Esophagus squamous epithelium (tissue), 5 donors: ENCODE data around the gene DMKN. TPM values are rescaled to one million over a fixed set of nuclear protein-coding genes. Genes with fewer than 3 reads are reported as not detected.

Experiments
- DNase-seq: peaks from one replicate; lab custom pipeline; 2025; lab: John Stamatoyannopoulos, UW
- H3K27ac ChIP-seq, 4 donors: fragments of 200-600 bp; sonication (generic); one replicate each; pipeline ENCODE4 v1.5.1; 2016 to 2019; ENCODE audit warnings: mild to moderate bottlenecking in 1 of 4
- H3K27me3 ChIP-seq, 4 donors: fragments of 200-600 bp; sonication (generic); 1 replicate in 3 of 4; 2 replicates in 1 of 4; pipeline versions ENCODE4 v1.5.1 to v1.6.0; 2017 to 2021; ENCODE audit warnings: antibody characterized with exemption in 1 of 4
- H3K36me3 ChIP-seq, 3 donors: fragments of 200-600 bp; sonication (generic); one replicate each; pipeline ENCODE4 v1.5.1; 2016 to 2019
- H3K4me1 ChIP-seq, 3 donors: fragments of 200-600 bp; sonication (generic); one replicate each; pipeline ENCODE4 v1.5.1; 2017 to 2019
- H3K4me3 ChIP-seq, 4 donors: fragments of 200-600 bp; sonication (generic); 1 replicate in 3 of 4; 2 replicates in 1 of 4; pipeline ENCODE4 v1.5.1; 2016 to 2019; ENCODE audit warnings: mild to moderate bottlenecking in 2 of 4, moderate library complexity in 1 of 4
- H3K9me3 ChIP-seq, 3 donors: fragments of 200-600 bp; sonication (generic); one replicate each; pipeline ENCODE4 v1.5.1; 2016 to 2019
- POLR2A ChIP-seq, 4 donors: fragments of 450-650 bp; IDR thresholded peaks; one replicate each; pipeline ENCODE4 v1.6.1; 2017; ENCODE audit warnings: antibody characterized with exemption in 4 of 4, mild to moderate bottlenecking in 4 of 4, moderate library complexity in 3 of 4
- WGBS, 2 donors: methylation state at CpG; one replicate each; pipeline ENCODE4 v1.1.5; 2018; 5-methylcytosine and 5-hydroxymethylcytosine counted together
- intact Hi-C: fragments of 100-400 bp; cut with DNase I; formaldehyde crosslinking; loops from one replicate; pipeline ENCODE4 v1.15.0; 2022
- total RNA-seq, 4 donors: library from RNA; depleted of rRNA; stranded (reverse); fragments of >200 nt; gene quantifications; one replicate each; pipeline ENCODE4 v1.1.0, GENCODE V29; 2016
- TF ChIP-seq, protein P1 (sequence below), 6 experiments: fragments of 450-650 bp in 4 of 6; fragments of 200-600 bp in 2 of 6; sonication (generic) in 2 of 6; IDR thresholded peaks; one replicate each; pipeline ENCODE4 v1.5.1; 2016 to 2019; ENCODE audit warnings: antibody characterized with exemption in 6 of 6, mild to moderate bottlenecking in 4 of 6, moderate library complexity in 4 of 6
- donor health status: DM: yes; HTN: yes; CAD: no.

DMKN gene
- total RNA-seq, 4 donors from 2014 or later = 81.6 to 449 (median 257) TPM

DNA sequence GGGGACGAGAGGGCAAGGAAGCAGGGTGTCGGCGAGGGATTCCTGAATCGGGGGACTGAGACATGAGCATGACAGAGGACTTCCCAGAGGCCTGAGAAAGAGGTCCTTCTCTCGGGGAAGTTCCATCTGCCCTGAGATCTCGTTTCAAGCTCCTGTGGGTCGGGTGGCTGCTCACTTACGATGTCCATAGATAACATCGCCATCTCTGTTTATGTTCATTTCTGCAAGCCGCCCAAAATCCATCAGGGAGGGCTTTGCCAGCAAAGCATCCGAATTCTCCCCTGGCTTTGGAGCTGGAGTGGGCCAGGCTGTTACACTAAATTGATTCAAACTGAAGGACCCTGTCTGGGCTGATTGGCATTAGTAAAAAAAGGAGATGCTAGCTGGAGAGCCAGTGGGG is 5.9 kb downstream of the DMKN start:
- WGBS, 2 donors = 78 to 81% methylated on average over 6 to 7 of the region's 11 CpGs
- TF ChIP-seq POLR2A (IDR thresholded peaks at IDR 0.05) = no peak
- TF ChIP-seq, protein P1, sequence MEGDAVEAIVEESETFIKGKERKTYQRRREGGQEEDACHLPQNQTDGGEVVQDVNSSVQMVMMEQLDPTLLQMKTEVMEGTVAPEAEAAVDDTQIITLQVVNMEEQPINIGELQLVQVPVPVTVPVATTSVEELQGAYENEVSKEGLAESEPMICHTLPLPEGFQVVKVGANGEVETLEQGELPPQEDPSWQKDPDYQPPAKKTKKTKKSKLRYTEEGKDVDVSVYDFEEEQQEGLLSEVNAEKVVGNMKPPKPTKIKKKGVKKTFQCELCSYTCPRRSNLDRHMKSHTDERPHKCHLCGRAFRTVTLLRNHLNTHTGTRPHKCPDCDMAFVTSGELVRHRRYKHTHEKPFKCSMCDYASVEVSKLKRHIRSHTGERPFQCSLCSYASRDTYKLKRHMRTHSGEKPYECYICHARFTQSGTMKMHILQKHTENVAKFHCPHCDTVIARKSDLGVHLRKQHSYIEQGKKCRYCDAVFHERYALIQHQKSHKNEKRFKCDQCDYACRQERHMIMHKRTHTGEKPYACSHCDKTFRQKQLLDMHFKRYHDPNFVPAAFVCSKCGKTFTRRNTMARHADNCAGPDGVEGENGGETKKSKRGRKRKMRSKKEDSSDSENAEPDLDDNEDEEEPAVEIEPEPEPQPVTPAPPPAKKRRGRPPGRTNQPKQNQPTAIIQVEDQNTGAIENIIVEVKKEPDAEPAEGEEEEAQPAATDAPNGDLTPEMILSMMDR (IDR thresholded peaks at IDR 0.05) = no peak
- DNase-seq = no peak

GRCh38 chr19:35506011-35506410 is 7.4 kb downstream of the DMKN start:
- intact Hi-C loops = no loop called here
- Histone ChIP-seq H3K4me3 (no peak overlapping the region), H3K9me3 (no peaks in the 10 kb centered on the region), H3K36me3 (peaks cover 0 to 21% (median 0%) of the 10 kb centered on the region in 3 donors), H3K4me1 (peaks cover 5 to 25% (median 13%) of the 10 kb centered on the region in 3 donors), H3K27ac (no peak overlapping the region), H3K27me3 (peaks cover 0 to 38% (median 0%) of the 10 kb centered on the region in 4 donors)
- no peak for DNase-seq
- no peak for TF ChIP-seq POLR2A (IDR thresholded peaks at IDR 0.05)
- TF ChIP-seq, protein P1 (IDR thresholded peaks at IDR 0.05) = no peak
- WGBS, 2 donors = 81 to 85% methylated on average over 7 of the region's 7 CpGs

More for the DNA sequence above, 5.9 kb downstream of the DMKN start:
- intact Hi-C loops = no loop called here
- Histone ChIP-seq H3K4me1 (peaks cover 5 to 27% (median 13%) of the 10 kb centered on the region in 3 donors), H3K27me3 (peaks cover 0 to 53% (median 0%) of the 10 kb centered on the region in 4 donors), H3K9me3 (no peaks in the 10 kb centered on the region), H3K4me3 (no peak overlapping the region), H3K27ac (no peak overlapping the region), H3K36me3 (peaks cover 0 to 21% (median 0%) of the 10 kb centered on the region in 3 donors)

- H3K4me3 ChIP-seq = no peak overlapping the region
Measured at GRCh38 chr19:35502751-35503150, 10.7 kb downstream of the DMKN start.

GRCh38 chr19:35501684-35502083 is 11.8 kb downstream of the DMKN start:
- Histone ChIP-seq H3K4me3 (no peak overlapping the region), H3K9me3 (no peaks in the 10 kb centered on the region), H3K27me3 (peaks cover 0 to 4% (median 0%) of the 10 kb centered on the region in 4 donors), H3K27ac (no peak overlapping the region), H3K4me1 (no peaks in the 10 kb centered on the region), H3K36me3 (peaks cover 0 to 21% (median 0%) of the 10 kb centered on the region in 3 donors)
- intact Hi-C loops = no loop called here
- DNase-seq = no peak
- 40 to 90% methylated on average over 1 to 5 of the region's 15 CpGs for WGBS, 2 donors
- TF ChIP-seq, protein P1 (IDR thresholded peaks at IDR 0.05) = no peak
- TF ChIP-seq POLR2A (IDR thresholded peaks at IDR 0.05) = no peak

More at GRCh38 chr19:35502751-35503150, 10.7 kb downstream of the DMKN start:
- Histone ChIP-seq H3K27ac (no peak overlapping the region), H3K4me1 (no peaks in the 10 kb centered on the region), H3K36me3 (peaks cover 0 to 21% (median 0%) of the 10 kb centered on the region in 3 donors), H3K27me3 (peaks cover 0 to 13% (median 0%) of the 10 kb centered on the region in 4 donors), H3K9me3 (no peaks in the 10 kb centered on the region)
- no peak for DNase-seq
- TF ChIP-seq, protein P1 (IDR thresholded peaks at IDR 0.05) = no peak
- TF ChIP-seq POLR2A (IDR thresholded peaks at IDR 0.05) = no peak
- intact Hi-C loops = no loop called here
- 90 to 91% methylated on average over 2 to 4 of the region's 4 CpGs for WGBS, 2 donors

GRCh38 chr19:35500611-35501010 is 12.8 kb downstream of the DMKN start:
- H3K9me3 ChIP-seq = no peaks in the 10 kb centered on the region
- peaks cover 0 to 13% (median 0%) of the 10 kb centered on the region in 3 donors for H3K36me3 ChIP-seq
- 84 to 100% methylated on average over 1 to 8 of the region's 10 CpGs for WGBS, 2 donors
- DNase-seq = no peak
- no peak overlapping the region for H3K27ac ChIP-seq
- no peak overlapping the region for H3K4me3 ChIP-seq
- no peak for TF ChIP-seq POLR2A (IDR thresholded peaks at IDR 0.05)
- TF ChIP-seq, protein P1 (IDR thresholded peaks at IDR 0.05) = no peak
- peaks cover 0 to 4% (median 0%) of the 10 kb centered on the region in 4 donors for H3K27me3 ChIP-seq
- peaks cover under 1 to 1% (median 1%) of the 10 kb centered on the region in 3 donors for H3K4me1 ChIP-seq
- intact Hi-C loops = no loop called here
